SK-N-SH (cell line): ENCODE data around the gene MIAT. TPM values are rescaled to one million over a fixed set of nuclear protein-coding genes. Genes with fewer than 3 reads are reported as not detected.

ENCODE experiments used
- CTCF ChIA-PET: fragments of 300-600, 350-600 bp; formaldehyde crosslinking; extraction: SDS; loops from one replicate; lab custom pipeline; 2021; lab: Yijun Ruan, JAX
- POLR2A ChIA-PET: fragments of 350-600 bp; sonication (Branson Sonifier 250); formaldehyde crosslinking; extraction: SDS; loops from one replicate; lab custom pipeline; 2020; ENCODE audit warnings: antibody characterized with exemption, inconsistent platforms; lab: Yijun Ruan, JAX
- DNase-seq: peaks from one replicate; pipeline ENCODE4 v3.0.0; 2012
- H2AFZ ChIP-seq: fragments of 200-600 bp; sonication (generic); 2 replicates; pipeline ENCODE4 v1.8.1; 2016; ENCODE audit warnings: antibody characterized with exemption, mild to moderate bottlenecking, low read depth
- H3F3A ChIP-seq: fragments of 200-600 bp; sonication (generic); replicated peaks from 2 replicates; pipeline ENCODE3; 2016; ENCODE audit warnings: antibody characterized with exemption, mild to moderate bottlenecking; ENCODE audit not compliant: insufficient read depth
- H3K27ac ChIP-seq, 2 experiments: fragments of 200-500 bp in 1 of 2; fragments of 200-600 bp in 1 of 2; sonication (Bioruptor generic) in 1 of 2; sonication (generic), shearing (Covaris generic) in 1 of 2; 2 replicates each; pipeline versions ENCODE4 v1.5.1 to v1.6.1; 2014 to 2016; ENCODE audit warnings: low read depth in 2 of 2, inconsistent platforms in 1 of 2, low read length in 1 of 2, mild to moderate bottlenecking in 1 of 2, mixed read lengths in 1 of 2
- H3K27me3 ChIP-seq: fragments of 200-600 bp; sonication (generic), shearing (Covaris generic); 2 replicates; pipeline ENCODE4 v1.6.1; 2016; ENCODE audit warnings: mixed run types; ENCODE audit not compliant: insufficient read depth
- H3K36me3 ChIP-seq, 2 experiments: fragments of 200-500 bp in 1 of 2; fragments of 200-600 bp in 1 of 2; sonication (Bioruptor generic) in 1 of 2; sonication (generic) in 1 of 2; replicated peaks in 1 of 2; 2 replicates each; pipeline versions ENCODE3 to v1.5.1; 2014 to 2016; ENCODE audit warnings: low read length in 1 of 2, mild to moderate bottlenecking in 1 of 2; ENCODE audit not compliant: insufficient read depth in 2 of 2, control insufficient read depth in 1 of 2
- H3K4me1 ChIP-seq, 2 experiments: fragments of 200-500 bp in 1 of 2; fragments of 200-600 bp in 1 of 2; sonication (Bioruptor generic) in 1 of 2; sonication (generic), shearing (Covaris generic) in 1 of 2; 2 replicates each; pipeline versions ENCODE4 v1.5.1 to v1.6.1; 2014 to 2016; ENCODE audit warnings: low read depth in 1 of 2, low read length in 1 of 2, mixed run types in 1 of 2; ENCODE audit not compliant: insufficient read depth in 2 of 2, control insufficient read depth in 1 of 2
- H3K4me2 ChIP-seq: fragments of 200-600 bp; sonication (generic), shearing (Covaris generic); 2 replicates; pipeline ENCODE4 v1.6.1; 2017; ENCODE audit warnings: mixed run types
- H3K4me3 ChIP-seq, 2 experiments: fragments of 200-500 bp in 1 of 2; fragments of 200-600 bp in 1 of 2; sonication (Bioruptor generic) in 1 of 2; sonication (generic), shearing (Covaris generic) in 1 of 2; 2 replicates each; pipeline versions ENCODE4 v1.5.1 to v1.8.1; 2014 to 2016; ENCODE audit warnings: low read depth in 2 of 2, inconsistent platforms in 1 of 2, low read length in 1 of 2, mild to moderate bottlenecking in 1 of 2, mixed read lengths in 1 of 2, moderate library complexity in 1 of 2
- H3K79me2 ChIP-seq: fragments of 200-600 bp; sonication (generic); 2 replicates; pipeline ENCODE4 v1.8.1; 2017; ENCODE audit warnings: mild to moderate bottlenecking; ENCODE audit not compliant: insufficient read depth
- H3K9ac ChIP-seq: fragments of 200-600 bp; sonication (generic); 2 replicates; pipeline ENCODE4 v1.6.1; 2017; ENCODE audit warnings: mixed run types
- H3K9me2 ChIP-seq: fragments of 200-600 bp; sonication (generic); 2 replicates; pipeline ENCODE4 v1.6.1; 2017; ENCODE audit warnings: mixed run types
- H3K9me3 ChIP-seq: fragments of 200-600 bp; sonication (generic); 2 replicates; pipeline ENCODE4 v1.6.1; 2017; ENCODE audit warnings: mixed run types, mild to moderate bottlenecking, moderate library complexity
- H4K20me1 ChIP-seq: fragments of 200-600 bp; sonication (generic); 2 replicates; pipeline ENCODE4 v1.6.1; 2017; ENCODE audit warnings: mild to moderate bottlenecking, mixed run types; ENCODE audit not compliant: insufficient read depth
- EP300 ChIP-seq, 2 experiments: IDR thresholded peaks; 2 replicates each; pipeline versions ENCODE4 v1.4.0 to v1.6.1; 2012; ENCODE audit warnings: borderline replicate concordance in 1 of 2, low read depth in 1 of 2, low read length in 1 of 2
- EZH2phosphoT487 ChIP-seq: fragments of 200-600 bp; sonication (generic); IDR thresholded peaks from 2 replicates; pipeline ENCODE4 v1.6.1; 2017; ENCODE audit warnings: low read depth, mixed run types, mild to moderate bottlenecking, antibody characterized with exemption, moderate library complexity, borderline replicate concordance
- FOSL2 ChIP-seq: IDR thresholded peaks from 2 replicates; pipeline ENCODE4 v1.4.0; 2012; ENCODE audit warnings: low read depth, mild to moderate bottlenecking, moderate library complexity, borderline replicate concordance
- FOXJ3 ChIP-seq: sonication (generic); formaldehyde crosslinking; IDR thresholded peaks from 2 replicates; pipeline ENCODE4 v1.5.1; 2020; ENCODE audit warnings: mild to moderate bottlenecking, missing genetic modification reagents
- FOXM1 ChIP-seq: IDR thresholded peaks from 2 replicates; pipeline ENCODE4 v1.4.0; 2012; ENCODE audit warnings: low read depth, mild to moderate bottlenecking
- GATA2 ChIP-seq: sonication (generic); formaldehyde crosslinking; IDR thresholded peaks from 2 replicates; pipeline ENCODE4 v1.5.0; 2020; ENCODE audit warnings: mild to moderate bottlenecking, missing genetic modification reagents
- IRF3 ChIP-seq: fragments of 150-350 bp; IDR thresholded peaks from 2 replicates; pipeline ENCODE4 v1.6.1; 2016; ENCODE audit warnings: mild to moderate bottlenecking, low read depth, low read length
- MEF2A ChIP-seq: IDR thresholded peaks from 2 replicates; pipeline ENCODE4 v1.4.0; 2012; ENCODE audit warnings: low read depth, borderline replicate concordance
- MXI1 ChIP-seq: IDR thresholded peaks from 2 replicates; pipeline ENCODE4 v1.6.1; 2012; ENCODE audit warnings: mild to moderate bottlenecking, low read depth, low read length, improper control_type of control experiment
- NFIC ChIP-seq: IDR thresholded peaks from 2 replicates; pipeline ENCODE4 v1.4.0; 2012; ENCODE audit warnings: borderline replicate concordance
- NRF1 ChIP-seq: IDR thresholded peaks from 2 replicates; pipeline ENCODE4 v1.6.1; 2012; ENCODE audit warnings: low read depth, mild to moderate bottlenecking, low read length
- POLR2AphosphoS5 ChIP-seq: IDR thresholded peaks from 2 replicates; pipeline ENCODE4 v1.6.1; 2012; ENCODE audit warnings: low read depth, low read length
- RCOR1 ChIP-seq: fragments of 150-350 bp; IDR thresholded peaks from 2 replicates; pipeline ENCODE4 v1.6.1; 2017; ENCODE audit warnings: antibody characterized with exemption, low read length
- REST ChIP-seq: IDR thresholded peaks from 2 replicates; pipeline ENCODE4 v1.6.1; 2012; ENCODE audit warnings: mild to moderate bottlenecking, low read depth, low read length, moderate library complexity
- RFX5 ChIP-seq: IDR thresholded peaks from 2 replicates; pipeline ENCODE4 v1.6.1; 2012; ENCODE audit warnings: mild to moderate bottlenecking, improper control_type of control experiment, low read length
- WGBS: methylation state at CpG from one replicate; pipeline ENCODE4 v1.1.6; 2017; ENCODE audit warnings: low lambda C conversion rate; 5-methylcytosine and 5-hydroxymethylcytosine counted together
- polyA plus RNA-seq, 3 experiments: library from polyadenylated mRNA; depleted of rRNA; stranded (reverse); fragments of >200 nt; gene quantifications; 2 replicates each; pipeline ENCODE4 v1.2.3, GENCODE V29; 2012
- TF ChIP-seq, protein P1 (sequence below): IDR thresholded peaks from 2 replicates; pipeline ENCODE4 v1.4.0; 2012; ENCODE audit warnings: low read depth
- TF ChIP-seq, protein P2 (sequence below): fragments of 200-600 bp; sonication (generic); IDR thresholded peaks from 2 replicates; pipeline ENCODE4 v1.6.1; 2017; ENCODE audit warnings: antibody characterized with exemption, mild to moderate bottlenecking, moderate library complexity
- TF ChIP-seq, protein P3 (sequence below): fragments of 150-350 bp; IDR thresholded peaks from 2 replicates; pipeline ENCODE4 v1.6.1; 2017; ENCODE audit warnings: antibody characterized with exemption, low read length, low read depth, borderline replicate concordance
- TF ChIP-seq, protein P4 (sequence below): IDR thresholded peaks from 2 replicates; pipeline ENCODE4 v1.4.0; 2012; ENCODE audit warnings: low read depth, borderline replicate concordance

MIAT gene
- polyA plus RNA-seq, 1 of the 3 experiments (the other 2 are of a cell fraction), result 5.4 TPM

GRCh38 chr22:26621663-26622062, 35.7 kb upstream of the MIAT start, which contains the start of gene CRYBA4:
Gene CRYBA4 (plus strand): TSS chr22:26621963. CDS start chr22:26622597, 634 bp downstream.
- H3K36me3 ChIP-seq, result no peaks in the 10 kb centered on the region
- no peaks in the 10 kb centered on the region for H3K9me2 ChIP-seq
- 62% methylated on average over 5 of the region's 7 CpGs for WGBS
- H3K9me3 ChIP-seq, result no peaks in the 10 kb centered on the region
- H3K27ac ChIP-seq, result no peak within 1 kb of the TSS
- no peaks in the 10 kb centered on the region for H4K20me1 ChIP-seq
- POLR2A ChIA-PET, result no interaction called here
- CTCF ChIA-PET, result interaction anchor here (1.0 kb wide), 1 partner anchor 32 kb away, joined by 3 read pairs; the partner anchor contains the start of gene TPST2
- no peak within 1 kb of the TSS for H3K4me2 ChIP-seq
- no peak for TF ChIP-seq MEF2A
- TF ChIP-seq FOSL2, result no peak
- TF ChIP-seq, protein P1, sequence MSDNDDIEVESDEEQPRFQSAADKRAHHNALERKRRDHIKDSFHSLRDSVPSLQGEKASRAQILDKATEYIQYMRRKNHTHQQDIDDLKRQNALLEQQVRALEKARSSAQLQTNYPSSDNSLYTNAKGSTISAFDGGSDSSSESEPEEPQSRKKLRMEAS, result no peak
- no peak for TF ChIP-seq FOXJ3 (CRISPR knock-in tag)
- TF ChIP-seq EZH2phosphoT487, result no peak
- TF ChIP-seq, protein P2, sequence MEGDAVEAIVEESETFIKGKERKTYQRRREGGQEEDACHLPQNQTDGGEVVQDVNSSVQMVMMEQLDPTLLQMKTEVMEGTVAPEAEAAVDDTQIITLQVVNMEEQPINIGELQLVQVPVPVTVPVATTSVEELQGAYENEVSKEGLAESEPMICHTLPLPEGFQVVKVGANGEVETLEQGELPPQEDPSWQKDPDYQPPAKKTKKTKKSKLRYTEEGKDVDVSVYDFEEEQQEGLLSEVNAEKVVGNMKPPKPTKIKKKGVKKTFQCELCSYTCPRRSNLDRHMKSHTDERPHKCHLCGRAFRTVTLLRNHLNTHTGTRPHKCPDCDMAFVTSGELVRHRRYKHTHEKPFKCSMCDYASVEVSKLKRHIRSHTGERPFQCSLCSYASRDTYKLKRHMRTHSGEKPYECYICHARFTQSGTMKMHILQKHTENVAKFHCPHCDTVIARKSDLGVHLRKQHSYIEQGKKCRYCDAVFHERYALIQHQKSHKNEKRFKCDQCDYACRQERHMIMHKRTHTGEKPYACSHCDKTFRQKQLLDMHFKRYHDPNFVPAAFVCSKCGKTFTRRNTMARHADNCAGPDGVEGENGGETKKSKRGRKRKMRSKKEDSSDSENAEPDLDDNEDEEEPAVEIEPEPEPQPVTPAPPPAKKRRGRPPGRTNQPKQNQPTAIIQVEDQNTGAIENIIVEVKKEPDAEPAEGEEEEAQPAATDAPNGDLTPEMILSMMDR, result no peak
- TF ChIP-seq RFX5, result no peak
- no peak for TF ChIP-seq NFIC
- TF ChIP-seq, protein P3, sequence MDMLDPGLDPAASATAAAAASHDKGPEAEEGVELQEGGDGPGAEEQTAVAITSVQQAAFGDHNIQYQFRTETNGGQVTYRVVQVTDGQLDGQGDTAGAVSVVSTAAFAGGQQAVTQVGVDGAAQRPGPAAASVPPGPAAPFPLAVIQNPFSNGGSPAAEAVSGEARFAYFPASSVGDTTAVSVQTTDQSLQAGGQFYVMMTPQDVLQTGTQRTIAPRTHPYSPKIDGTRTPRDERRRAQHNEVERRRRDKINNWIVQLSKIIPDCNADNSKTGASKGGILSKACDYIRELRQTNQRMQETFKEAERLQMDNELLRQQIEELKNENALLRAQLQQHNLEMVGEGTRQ, result no peak
- TF ChIP-seq FOXM1, result no peak
- TF ChIP-seq GATA2 (CRISPR knock-in tag), result no peak
- TF ChIP-seq, protein P4, sequence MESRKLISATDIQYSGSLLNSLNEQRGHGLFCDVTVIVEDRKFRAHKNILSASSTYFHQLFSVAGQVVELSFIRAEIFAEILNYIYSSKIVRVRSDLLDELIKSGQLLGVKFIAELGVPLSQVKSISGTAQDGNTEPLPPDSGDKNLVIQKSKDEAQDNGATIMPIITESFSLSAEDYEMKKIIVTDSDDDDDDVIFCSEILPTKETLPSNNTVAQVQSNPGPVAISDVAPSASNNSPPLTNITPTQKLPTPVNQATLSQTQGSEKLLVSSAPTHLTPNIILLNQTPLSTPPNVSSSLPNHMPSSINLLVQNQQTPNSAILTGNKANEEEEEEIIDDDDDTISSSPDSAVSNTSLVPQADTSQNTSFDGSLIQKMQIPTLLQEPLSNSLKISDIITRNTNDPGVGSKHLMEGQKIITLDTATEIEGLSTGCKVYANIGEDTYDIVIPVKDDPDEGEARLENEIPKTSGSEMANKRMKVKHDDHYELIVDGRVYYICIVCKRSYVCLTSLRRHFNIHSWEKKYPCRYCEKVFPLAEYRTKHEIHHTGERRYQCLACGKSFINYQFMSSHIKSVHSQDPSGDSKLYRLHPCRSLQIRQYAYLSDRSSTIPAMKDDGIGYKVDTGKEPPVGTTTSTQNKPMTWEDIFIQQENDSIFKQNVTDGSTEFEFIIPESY, result no peak
- TF ChIP-seq MXI1, result no peak
- TF ChIP-seq EP300 (IDR thresholded peaks at IDR 0.05; ENCODE audit: borderline replicate concordance in 1 of 2, low read depth in 1 of 2, low read length in 1 of 2), result no peak
- TF ChIP-seq REST, result no peak
- no peak for TF ChIP-seq RCOR1
- no peak for TF ChIP-seq NRF1
- no peak for TF ChIP-seq POLR2AphosphoS5
- TF ChIP-seq IRF3, result no peak
- H3K4me3 ChIP-seq, result no peak within 1 kb of the TSS
- no peak within 1 kb of the TSS for H2AFZ ChIP-seq
- H3K79me2 ChIP-seq, result no peaks in the 10 kb centered on the region
- no peaks in the 10 kb centered on the region for H3F3A ChIP-seq
- DNase-seq, result no peak
- H3K9ac ChIP-seq, result no peak within 1 kb of the TSS
- H3K27me3 ChIP-seq, result no peaks in the 10 kb centered on the region; the same call in 1 of the 2 replicates
- peaks cover 0 to 19% of the 10 kb centered on the region in 2 experiments; a peak in 3 of 4 replicates for H3K4me1 ChIP-seq
